Naive B cell (primary cell): ENCODE measurements around the gene CPT1B. TPM values are rescaled to one million over a fixed set of nuclear protein-coding genes. Genes with fewer than 3 reads are reported as not detected.
A peak's percentile ranks its signal among the peaks of the same experiment; 100 is the strongest.
"Not testable (repeated sequence)": the region's sequence is repeated elsewhere in the genome, so short reads cannot be mapped to it uniquely, and the experiment has no call there.

Source experiments
- ATAC-seq, 2 donors: fragments of 150-1000 bp; cut with Tn5 transposase; 2 replicates each; pipeline ENCODE4 v1.10.0; 2021; ENCODE audit warnings: low read depth in 2 of 2, mild to moderate bottlenecking in 2 of 2, moderate library complexity in 2 of 2
- DNase-seq: peaks from one replicate; pipeline ENCODE4 v3.0.0; 2022
- H3K27ac Mint-ChIP-seq, 6 donors: one replicate each; pipeline ENCODE4 v1.8.0; 2020 to 2022; ENCODE audit warnings: mild to moderate bottlenecking in 6 of 6, mixed read lengths in 6 of 6, moderate library complexity in 5 of 6, inconsistent platforms in 2 of 6
- H3K27me3 Mint-ChIP-seq, 3 donors: one replicate each; pipeline ENCODE4 v1.8.0; 2021 to 2022; ENCODE audit warnings: mixed read lengths in 3 of 3, mild to moderate bottlenecking in 1 of 3
- H3K36me3 Mint-ChIP-seq, 2 donors: one replicate each; pipeline ENCODE4 v1.8.0; 2020 to 2022; ENCODE audit warnings: mixed read lengths in 2 of 2, inconsistent platforms in 1 of 2, mild to moderate bottlenecking in 1 of 2
- H3K4me1 Mint-ChIP-seq, 3 donors: one replicate each; pipeline ENCODE4 v1.8.0; 2020 to 2022; ENCODE audit warnings: mixed read lengths in 3 of 3, inconsistent platforms in 1 of 3, mild to moderate bottlenecking in 1 of 3, moderate library complexity in 1 of 3
- H3K4me3 Mint-ChIP-seq, 8 donors: one replicate each; pipeline ENCODE4 v1.8.0; 2020 to 2022; ENCODE audit warnings: mild to moderate bottlenecking in 8 of 8, mixed read lengths in 8 of 8, moderate library complexity in 8 of 8, inconsistent platforms in 2 of 8
- H3K9me3 Mint-ChIP-seq, 7 donors: one replicate each; pipeline ENCODE4 v1.8.0; 2020 to 2022; ENCODE audit warnings: mixed read lengths in 7 of 7, mild to moderate bottlenecking in 5 of 7, inconsistent platforms in 2 of 7, moderate library complexity in 1 of 7
- polyA plus RNA-seq, 6 donors: library from polyadenylated mRNA; unstranded; fragments of 300-500 nt; fragmentation: Illumina TruSeq; gene quantifications; one replicate each; pipeline ENCODE4 v1.2.3, GENCODE V29; 2021; ENCODE audit warnings: low read depth in 6 of 6

The CPT1B gene
- polyA plus RNA-seq, 6 donors from 2014 or later: 0.09 to 1.4 (median 1.00) TPM; not detected in 1

GRCh38 chr22:50522208-50522805, 55.9 kb downstream of the CPT1B start:
- Mint-ChIP-seq H3K4me3 (peak overlapping the region in 1 of 8 donors; percentile 29), H3K27ac (no peak overlapping the region), H3K27me3 (no peaks in the 10 kb centered on the region), H3K36me3 (no peaks in the 10 kb centered on the region), H3K4me1 (peaks cover 17 to 28% (median 19%) of the 10 kb centered on the region in 3 donors), H3K9me3 (no peaks in the 10 kb centered on the region)
- no peak for ATAC-seq
- DNase-seq: no peak

GRCh38 chr22:50521710-50522109, 56.5 kb downstream of the CPT1B start:
- Mint-ChIP-seq H3K36me3 (no peaks in the 10 kb centered on the region), H3K4me1 (peaks cover 11 to 22% (median 13%) of the 10 kb centered on the region in 3 donors), H3K4me3 (peak overlapping the region in 2 of 8 donors; percentile 3 to 29), H3K27ac (peak overlapping the region in 1 of 6 donors; percentile 15), H3K27me3 (no peaks in the 10 kb centered on the region), H3K9me3 (no peaks in the 10 kb centered on the region)
- DNase-seq: no peak
- ATAC-seq: no peak

GRCh38 chr22:50520826-50521453, 57.3 kb downstream of the CPT1B start:
- ATAC-seq (no peak), DNase-seq (no peak)
- Mint-ChIP-seq H3K36me3 (no peaks in the 10 kb centered on the region), H3K4me3 (no peak overlapping the region), H3K27me3 (no peaks in the 10 kb centered on the region), H3K27ac (peak overlapping the region in 1 of 6 donors; percentile 56), H3K9me3 (no peaks in the 10 kb centered on the region), H3K4me1 (peaks cover 12 to 23% (median 13%) of the 10 kb centered on the region in 3 donors)

- peaks cover 17 to 24% (median 18%) of the 10 kb centered on the region in 3 donors for H3K4me1 Mint-ChIP-seq
- DNase-seq, H3K4me3 Mint-ChIP-seq, H3K27me3 Mint-ChIP-seq, H3K27ac Mint-ChIP-seq, H3K9me3 Mint-ChIP-seq, ATAC-seq, H3K36me3 Mint-ChIP-seq: not testable (repeated sequence)
These were observed 58.0 kb downstream of the CPT1B start for GRCh38 chr22:50520184-50520583.

- Mint-ChIP-seq H3K9me3 (no peaks in the 10 kb centered on the region), H3K4me3 (no peak overlapping the region), H3K27me3 (no peaks in the 10 kb centered on the region), H3K36me3 (peaks cover 0 to 5% of the 10 kb centered on the region in 2 donors), H3K4me1 (peaks cover 17 to 21% (median 18%) of the 10 kb centered on the region in 3 donors), H3K27ac (no peak overlapping the region)
- DNase-seq (no peak), ATAC-seq (no peak)
These were observed 59.1 kb downstream of the CPT1B start for GRCh38 chr22:50519151-50519550.

Other genes with a start within 250 kb of the CPT1B start
- gene PPP6R2, start 235.1 kb downstream of the CPT1B start, polyA plus RNA-seq: 10 to 100 TPM; 11.9 to 28.1 (median 16.2) TPM
- 10 to 100 TPM in 4 of 6 donors, 1 to 10 TPM in 2; 6.9 to 26.6 (median 11.4) TPM for gene SBF1, start 103.4 kb downstream of the CPT1B start, polyA plus RNA-seq
- under 1 TPM in 3 of 6 donors, not detected in 3; 0.08 to 0.86 (median 0.20) TPM for gene ADM2, start 96.9 kb downstream of the CPT1B start, polyA plus RNA-seq
- gene MIOX, start 91.6 kb downstream of the CPT1B start, polyA plus RNA-seq: not detected
- 10 to 100 TPM in 3 of 6 donors, 1 to 10 TPM in 3; 6.4 to 20.9 (median 10.1) TPM for gene LMF2, start 70.7 kb downstream of the CPT1B start, polyA plus RNA-seq
- 10 to 100 TPM; 33.9 to 43.3 (median 37.6) TPM for gene NCAPH2, start 70.2 kb downstream of the CPT1B start, polyA plus RNA-seq
- 10 to 100 TPM in 3 of 6 donors, 1 to 10 TPM in 3; 2.0 to 13.9 (median 8.1) TPM for gene SCO2, start 52.8 kb downstream of the CPT1B start, polyA plus RNA-seq
- 10 to 100 TPM; 10.5 to 41.3 (median 18.0) TPM for gene TYMP, start 48.4 kb downstream of the CPT1B start, polyA plus RNA-seq
- gene KLHDC7B, start 32.5 kb downstream of the CPT1B start, polyA plus RNA-seq: 1 to 10 TPM; 1.5 to 5.8 (median 4.4) TPM
- gene SYCE3, start 15.5 kb downstream of the CPT1B start, polyA plus RNA-seq: not detected
- 10 to 100 TPM; 36.2 to 50.8 (median 42.0) TPM for gene CHKB, start 4.4 kb upstream of the CPT1B start, polyA plus RNA-seq
- gene MAPK8IP2, start 22.4 kb upstream of the CPT1B start, polyA plus RNA-seq: under 1 TPM in 1 of 6 donors, not detected in 5; 0.04 TPM
- 10 to 100 TPM in 2 of 6 donors, 1 to 10 TPM in 4; 7.5 to 12.5 (median 8.8) TPM for gene ARSA, start 49.7 kb upstream of the CPT1B start, polyA plus RNA-seq
- gene SHANK3, start 94.4 kb upstream of the CPT1B start, polyA plus RNA-seq: not detected
- gene ACR, start 159.8 kb upstream of the CPT1B start, polyA plus RNA-seq: not detected
- gene RABL2B, start 205.2 kb upstream of the CPT1B start, polyA plus RNA-seq: 10 to 100 TPM; 22.2 to 30.9 (median 26.8) TPM